ENCODE data around the gene FBLN2. TPM values are rescaled to one million over a fixed set of nuclear protein-coding genes. Genes with fewer than 3 reads are reported as not detected.

The FBLN2 gene
- total RNA-seq, 1 donor from 2014 or later, result 69.7 TPM

DNA sequence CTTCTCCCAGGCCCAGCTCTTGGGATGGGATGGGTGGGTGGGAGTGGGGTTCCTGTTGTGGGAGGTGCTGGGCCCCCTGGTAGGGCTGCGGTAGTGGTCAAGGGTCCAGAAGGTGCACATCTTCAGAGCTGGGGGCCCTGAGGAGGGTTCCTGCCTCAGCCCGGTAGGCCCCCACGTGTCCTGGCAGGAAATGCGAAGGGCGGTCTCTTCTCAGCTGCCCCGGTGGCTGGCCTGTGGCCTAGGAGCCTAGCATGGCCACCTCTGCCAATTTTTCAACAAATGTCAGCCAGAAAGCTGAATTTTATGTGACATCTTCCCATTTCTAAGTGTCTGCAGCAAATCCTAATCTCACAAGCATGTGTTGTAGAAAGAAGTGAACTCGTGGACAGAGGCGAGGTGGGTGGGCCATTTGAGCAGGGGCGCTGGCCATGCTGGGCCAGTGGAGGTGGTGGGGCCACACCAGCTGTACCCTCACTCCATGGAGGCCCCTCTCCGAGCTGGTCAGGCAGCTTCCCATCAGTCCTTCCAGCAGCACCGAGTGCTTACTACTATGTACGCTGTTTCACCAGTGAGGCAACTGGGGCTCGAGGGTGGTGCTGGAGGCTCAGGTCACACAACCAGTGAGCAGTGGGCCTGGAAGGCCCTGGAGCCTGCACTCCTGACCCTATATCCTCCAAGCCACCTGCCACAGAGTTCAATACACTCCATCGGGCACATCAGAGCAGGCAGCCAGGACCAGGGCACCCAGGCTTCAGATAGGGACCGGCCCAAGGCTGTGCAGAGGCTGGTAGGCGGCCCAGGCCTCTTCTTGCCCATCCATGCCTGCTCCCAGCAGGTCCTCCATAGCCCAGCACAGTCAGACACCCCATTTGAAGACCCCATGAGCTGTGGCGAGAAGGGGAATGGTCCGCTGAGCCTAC is 23.2 kb downstream of the FBLN2 start:
- DNase-seq, result no peak
- ATAC-seq (ENCODE audit: poor library complexity), result no peak
- intact Hi-C loops (cut with DNase I), result no loop called here

- no peak for ATAC-seq (ENCODE audit: poor library complexity)
- no peak for DNase-seq
- intact Hi-C loops (cut with DNase I), result no loop called here
Observed at GRCh38 chr3:13572926-13573623, 24.1 kb downstream of the FBLN2 start.

GRCh38 chr3:13574083-13574797 is 25.3 kb downstream of the FBLN2 start:
- intact Hi-C loops (cut with DNase I), result no loop called here
- DNase-seq, result no peak
- ATAC-seq (ENCODE audit: poor library complexity), result no peak

DNA sequence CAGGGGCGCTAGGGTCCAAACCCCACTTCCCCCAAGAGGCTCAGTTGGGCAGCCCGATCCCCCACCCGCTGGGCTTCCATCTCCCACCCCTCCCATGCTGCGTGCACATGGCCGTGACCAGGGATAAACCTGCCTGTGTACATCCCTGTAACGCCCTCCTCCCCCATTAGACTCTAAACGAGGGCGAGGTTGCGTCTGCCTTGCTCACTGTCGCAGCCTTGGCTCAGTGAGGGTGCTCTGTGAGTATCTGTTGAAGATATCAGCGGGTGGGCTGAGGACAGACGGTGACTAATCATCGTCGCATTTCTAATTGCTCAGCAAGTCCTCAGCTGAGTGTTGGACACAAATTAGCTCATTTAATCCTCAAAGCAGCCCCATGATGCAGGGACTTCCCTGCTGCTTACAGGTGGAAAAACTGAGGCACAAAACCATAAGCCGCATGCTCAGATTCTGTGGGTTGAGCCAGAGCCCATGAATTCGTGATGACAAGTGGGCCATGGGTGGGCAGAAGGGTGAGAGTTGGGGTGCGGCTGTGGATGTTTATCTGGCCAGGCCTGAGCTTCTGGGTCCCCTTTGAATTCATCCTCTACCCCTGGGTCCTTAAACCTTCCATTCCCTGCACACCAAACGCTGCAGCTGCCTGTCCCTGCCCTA is 26.0 kb downstream of the FBLN2 start:
- DNase-seq, result no peak
- intact Hi-C loops (cut with DNase I), result no loop called here
- no peak for ATAC-seq (ENCODE audit: poor library complexity)

- intact Hi-C loops (cut with DNase I), result no loop called here
- peak; percentile 73 for DNase-seq
- ATAC-seq (ENCODE audit: poor library complexity), result peak; percentile 66
Observed at GRCh38 chr3:13575459-13576061, 26.6 kb downstream of the FBLN2 start.

DNA sequence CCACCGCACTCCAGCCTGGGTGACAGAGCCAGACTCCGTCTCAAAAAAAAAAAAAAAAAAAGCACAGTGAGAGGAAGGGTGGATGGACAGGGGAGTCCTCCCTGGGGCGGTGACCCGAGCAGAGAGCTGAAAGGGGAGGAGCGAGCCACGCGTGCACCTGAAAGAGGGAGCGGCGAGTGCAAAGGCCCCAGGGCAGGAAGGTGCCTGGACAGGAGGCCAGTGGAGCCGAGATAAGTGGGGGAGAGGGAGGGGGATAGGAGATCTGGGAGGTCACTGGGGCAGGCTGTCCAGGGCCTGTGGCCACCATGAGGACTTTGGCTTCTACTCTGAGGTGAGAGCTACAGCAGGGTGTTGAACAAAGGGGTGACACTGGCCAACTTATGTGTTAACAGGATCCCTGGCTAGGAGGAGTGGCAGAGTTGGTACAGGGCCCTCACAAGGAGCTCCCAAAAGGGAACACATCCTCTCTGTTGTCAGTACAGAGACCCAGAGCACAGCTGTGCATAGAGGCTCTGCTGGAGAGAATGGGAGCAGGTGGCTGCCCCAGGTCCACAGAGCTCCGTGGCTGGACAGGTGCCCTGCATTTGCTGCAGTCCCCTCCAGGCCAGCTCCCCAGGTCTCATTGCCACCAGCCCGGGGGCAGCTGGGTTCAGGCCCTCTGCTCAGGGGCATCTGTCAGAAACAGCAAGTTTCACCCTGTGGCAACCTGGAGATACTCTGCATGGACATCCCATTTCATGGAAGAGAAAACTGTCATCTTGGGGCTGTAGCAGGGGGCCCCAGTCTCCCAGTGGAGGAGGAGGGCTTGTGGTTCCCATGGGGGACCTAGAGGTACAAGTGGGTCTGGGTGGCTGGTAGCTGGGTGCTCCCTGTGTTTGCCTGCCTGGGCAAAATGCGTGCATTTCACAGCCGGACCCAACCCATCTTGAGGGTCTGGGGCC is 28.5 kb downstream of the FBLN2 start:
- ATAC-seq (ENCODE audit: poor library complexity), result no peak
- DNase-seq, result peak; percentile 33
- intact Hi-C loops (cut with DNase I), result no loop called here

DNA sequence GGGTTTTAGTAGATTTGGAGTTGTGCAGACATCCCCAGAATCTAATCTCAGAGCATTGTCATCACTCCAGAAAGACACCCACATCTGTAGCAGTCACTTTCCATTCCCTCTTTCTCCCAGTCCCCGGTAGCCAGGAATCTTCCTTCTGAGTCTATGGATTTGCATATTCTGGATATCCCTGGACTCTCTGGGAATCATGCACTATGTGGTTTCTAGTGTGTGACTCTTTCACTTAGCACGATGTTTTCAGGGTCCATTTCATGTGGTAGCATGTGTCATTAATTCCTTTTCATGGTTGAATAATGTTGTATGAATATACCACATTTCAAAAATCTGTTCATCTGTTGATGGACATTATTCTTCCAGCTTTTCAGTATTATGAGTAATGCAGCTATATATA is 29.3 kb downstream of the FBLN2 start:
- ATAC-seq (ENCODE audit: poor library complexity) (no peak), DNase-seq (no peak)
- intact Hi-C loops (cut with DNase I), result no loop called here

DNA sequence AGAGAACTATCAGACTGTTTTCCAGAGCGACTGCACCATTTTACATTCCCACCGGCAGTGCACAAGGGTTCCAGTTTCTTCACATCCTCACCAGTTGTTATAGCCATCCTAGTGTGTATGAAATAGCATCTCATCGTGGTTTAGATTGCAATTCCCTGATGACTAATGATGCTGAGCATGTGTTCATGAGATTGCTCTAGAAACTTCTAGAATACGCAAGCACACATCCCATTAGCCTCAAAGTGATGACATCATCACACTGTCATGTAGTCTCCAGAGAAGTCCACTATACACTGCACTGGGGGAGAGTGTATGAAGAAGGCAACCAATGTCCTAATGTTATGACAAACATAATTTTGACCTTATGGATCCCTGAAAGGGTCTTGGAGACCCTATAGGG is 30.1 kb downstream of the FBLN2 start:
- DNase-seq (no peak), ATAC-seq (ENCODE audit: poor library complexity) (no peak)
- intact Hi-C loops (cut with DNase I), result no loop called here

- no peak for ATAC-seq (ENCODE audit: poor library complexity)
- peak; percentile 31 for DNase-seq
- intact Hi-C loops (cut with DNase I), result no loop called here
Observed at GRCh38 chr3:13580256-13581023, 31.5 kb downstream of the FBLN2 start.

- DNase-seq (peak; percentile 58), ATAC-seq (ENCODE audit: poor library complexity) (peak; percentile 36)
- intact Hi-C loops (cut with DNase I), result no loop called here
Observed at GRCh38 chr3:13581485-13582365, 32.8 kb downstream of the FBLN2 start.

- intact Hi-C loops (cut with DNase I), result no loop called here
- ATAC-seq (ENCODE audit: poor library complexity) (peak; percentile 28), DNase-seq (peak; percentile 56)
Observed at GRCh38 chr3:13582366-13583250, 33.7 kb downstream of the FBLN2 start.

- no peak for ATAC-seq (ENCODE audit: poor library complexity)
- peak; percentile 16 for DNase-seq
- intact Hi-C loops (cut with DNase I), result no loop called here
Observed at GRCh38 chr3:13583251-13584180, 34.6 kb downstream of the FBLN2 start.

DNA sequence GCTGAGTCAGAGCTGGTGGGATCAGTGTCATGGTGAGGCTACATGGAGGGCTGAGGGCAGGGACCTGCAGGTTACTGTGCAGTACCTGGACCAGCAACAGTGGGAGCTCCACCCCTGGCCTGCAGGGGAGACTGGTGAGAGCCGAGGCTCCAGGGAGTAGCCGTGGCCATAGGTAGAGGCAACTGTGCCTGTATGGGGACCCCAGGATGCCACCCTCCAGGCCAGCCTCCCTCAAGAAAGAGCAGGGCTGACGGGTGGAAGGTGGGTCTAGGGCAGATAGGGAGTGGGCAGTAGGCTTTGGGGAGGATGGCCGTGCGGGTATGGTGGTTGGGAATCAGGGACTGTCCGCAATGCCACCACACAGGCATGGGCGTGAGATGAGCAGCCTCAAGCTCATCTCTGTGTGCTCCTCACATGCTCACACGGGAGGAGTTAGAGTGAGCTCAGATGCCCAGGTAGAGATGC is 35.5 kb downstream of the FBLN2 start:
- DNase-seq (peak; percentile 30), ATAC-seq (ENCODE audit: poor library complexity) (no peak)

DNA sequence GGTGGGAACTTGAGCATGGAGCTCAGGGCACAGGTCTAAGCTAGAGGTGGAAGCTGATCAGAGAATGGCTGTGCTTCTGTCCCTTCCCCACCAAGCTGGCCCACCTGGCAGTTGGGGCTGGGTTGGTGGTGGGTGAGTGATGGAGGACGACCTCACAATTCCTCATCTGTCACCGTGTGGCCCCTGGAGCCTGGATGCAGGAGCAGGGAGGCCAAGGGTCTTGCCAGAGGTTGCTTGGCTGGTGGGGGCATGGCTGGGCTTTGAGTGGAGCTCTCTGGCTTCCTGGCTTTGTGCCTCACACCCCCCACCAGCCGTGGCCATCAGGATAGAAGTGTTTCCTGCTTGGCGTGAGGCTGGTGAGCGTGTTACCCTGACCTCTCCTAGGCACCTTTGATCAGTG is 36.0 kb downstream of the FBLN2 start:
- ATAC-seq (ENCODE audit: poor library complexity), result no peak
- peak; percentile 26 for DNase-seq
- intact Hi-C loops (cut with DNase I), result no loop called here

More for the DNA sequence above, 35.5 kb downstream of the FBLN2 start:
- intact Hi-C loops (cut with DNase I), result no loop called here

Measured in Right ventricle myocardium superior (tissue), 1 donor.